Bronchial epithelial cell (primary cell): ENCODE results near the gene FAM120A. TPM values are rescaled to one million over a fixed set of nuclear protein-coding genes. Genes with fewer than 3 reads are reported as not detected.
"Not testable (repeated sequence)": the region's sequence is repeated elsewhere in the genome, so short reads cannot be mapped to it uniquely, and the experiment has no call there.

ENCODE experiments used
- DNase-seq: peaks from one replicate; pipeline ENCODE4 v3.0.0-alpha.2; 2010; ENCODE audit warnings: low read depth
- FAIRE-seq: peaks from 2 replicates; lab custom pipeline; 2011; peaks lifted over from hg19 to GRCh38; lab: Jason Lieb, UNC
- H3K27me3 ChIP-seq: 2 replicates; pipeline ENCODE4 v1.5.1; 2011; ENCODE audit warnings: low read length; ENCODE audit not compliant: control insufficient read depth, insufficient read depth
- H3K36me3 ChIP-seq: 2 replicates; pipeline ENCODE4 v1.5.1; 2011; ENCODE audit warnings: low read length; ENCODE audit not compliant: control insufficient read depth, insufficient read depth
- H3K4me3 ChIP-seq: 2 replicates; pipeline ENCODE4 v1.5.1; 2011; ENCODE audit warnings: mild to moderate bottlenecking, low read depth, low read length, control low read depth
- total RNA-seq: library from RNA; depleted of rRNA; stranded (reverse); fragments of >200 nt; gene quantifications from 2 replicates; pipeline ENCODE4 v1.2.1, GENCODE V29; 2014
- TF ChIP-seq, protein P1 (sequence below): IDR thresholded peaks from 2 replicates; pipeline ENCODE4 v1.5.1; 2011; ENCODE audit warnings: mild to moderate bottlenecking, moderate library complexity, low read length, control low read depth, inconsistent platforms; ENCODE audit not compliant: insufficient read depth, severe bottlenecking

The FAM120A gene
- total RNA-seq, 1 donor from 2014 or later: 69.0 TPM

DNA sequence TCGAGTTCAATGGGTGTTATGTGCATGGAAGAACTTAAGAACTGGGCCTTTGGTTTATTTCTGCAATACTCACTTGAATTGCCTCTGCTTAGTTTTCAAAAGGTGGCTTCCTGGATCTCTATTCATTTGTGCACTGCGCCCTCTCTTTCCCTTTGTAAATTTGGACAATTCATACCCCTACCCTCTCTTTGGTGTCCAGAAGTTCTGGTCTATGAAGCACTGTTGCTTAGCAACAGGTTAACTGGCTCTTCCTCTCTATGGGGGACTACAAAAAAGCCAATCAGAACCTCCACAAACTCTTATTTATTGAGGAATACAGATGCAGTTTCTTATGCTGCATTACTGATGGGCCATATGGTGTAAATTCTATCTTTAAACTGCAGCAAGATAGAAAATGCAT lies 13.5 kb upstream of the FAM120A start:
- no peak overlapping the region for H3K4me3 ChIP-seq
- TF ChIP-seq, protein P1, sequence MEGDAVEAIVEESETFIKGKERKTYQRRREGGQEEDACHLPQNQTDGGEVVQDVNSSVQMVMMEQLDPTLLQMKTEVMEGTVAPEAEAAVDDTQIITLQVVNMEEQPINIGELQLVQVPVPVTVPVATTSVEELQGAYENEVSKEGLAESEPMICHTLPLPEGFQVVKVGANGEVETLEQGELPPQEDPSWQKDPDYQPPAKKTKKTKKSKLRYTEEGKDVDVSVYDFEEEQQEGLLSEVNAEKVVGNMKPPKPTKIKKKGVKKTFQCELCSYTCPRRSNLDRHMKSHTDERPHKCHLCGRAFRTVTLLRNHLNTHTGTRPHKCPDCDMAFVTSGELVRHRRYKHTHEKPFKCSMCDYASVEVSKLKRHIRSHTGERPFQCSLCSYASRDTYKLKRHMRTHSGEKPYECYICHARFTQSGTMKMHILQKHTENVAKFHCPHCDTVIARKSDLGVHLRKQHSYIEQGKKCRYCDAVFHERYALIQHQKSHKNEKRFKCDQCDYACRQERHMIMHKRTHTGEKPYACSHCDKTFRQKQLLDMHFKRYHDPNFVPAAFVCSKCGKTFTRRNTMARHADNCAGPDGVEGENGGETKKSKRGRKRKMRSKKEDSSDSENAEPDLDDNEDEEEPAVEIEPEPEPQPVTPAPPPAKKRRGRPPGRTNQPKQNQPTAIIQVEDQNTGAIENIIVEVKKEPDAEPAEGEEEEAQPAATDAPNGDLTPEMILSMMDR: no peak
- H3K27me3 ChIP-seq: no peaks in the 10 kb centered on the region
- FAIRE-seq (no peak), DNase-seq (no peak)
- no peaks in the 10 kb centered on the region for H3K36me3 ChIP-seq

DNA sequence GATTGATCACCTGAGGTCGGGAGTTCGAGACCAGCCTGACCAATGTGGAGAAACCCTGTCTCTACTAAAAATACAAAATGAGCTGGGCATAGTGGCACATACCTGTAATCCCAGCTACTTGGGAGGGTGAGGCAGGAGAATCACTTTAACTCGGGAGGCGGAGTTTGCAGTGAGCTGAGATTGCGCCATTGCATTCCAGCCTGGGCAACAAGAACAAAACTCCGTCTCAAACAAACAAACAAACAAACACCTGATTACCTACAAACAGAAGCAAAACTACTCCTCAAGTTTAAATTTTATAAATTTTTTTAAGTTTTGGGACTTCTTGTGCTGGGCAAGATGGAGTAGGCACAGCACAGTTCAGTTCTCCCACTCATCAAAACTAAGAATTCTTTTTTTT lies 12.2 kb upstream of the FAM120A start:
- FAIRE-seq, H3K36me3 ChIP-seq, H3K27me3 ChIP-seq, DNase-seq, H3K4me3 ChIP-seq: not testable (repeated sequence)

DNA sequence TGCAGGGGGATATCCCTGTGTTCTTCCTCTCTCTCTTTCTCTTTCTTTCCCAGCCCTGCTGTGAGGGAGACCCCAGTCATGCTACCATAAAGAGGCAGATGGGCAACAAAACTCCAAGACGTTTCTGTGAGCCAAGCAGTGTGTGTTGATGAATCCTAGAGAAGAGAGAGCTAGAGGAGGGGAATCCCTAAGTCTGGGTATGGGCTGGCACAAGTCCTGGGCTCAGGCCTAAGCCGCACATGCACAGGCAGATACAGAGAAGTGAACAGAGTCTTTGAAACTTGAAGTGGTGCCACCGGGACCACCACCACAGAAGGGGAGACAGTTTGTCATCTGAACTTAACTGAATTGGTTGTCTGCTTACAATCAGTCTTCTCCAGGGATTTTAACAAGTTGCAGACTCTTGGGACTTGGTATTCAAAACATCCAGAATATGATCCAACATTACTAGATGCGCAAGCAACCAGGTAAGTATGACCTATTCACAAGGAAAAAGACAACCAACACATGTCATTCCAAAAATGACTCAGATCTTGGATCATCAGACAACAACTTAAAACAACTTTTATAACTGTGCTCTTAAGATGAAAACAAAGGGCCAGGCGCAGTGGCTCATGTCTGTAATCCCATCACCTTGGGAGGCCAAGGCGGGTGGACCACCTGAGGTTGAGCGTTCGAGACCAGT lies 10.4 kb upstream of the FAM120A start:
- TF ChIP-seq, protein P1: no peak
- Histone ChIP-seq H3K4me3 (no peak overlapping the region), H3K36me3 (no peaks in the 10 kb centered on the region), H3K27me3 (no peaks in the 10 kb centered on the region)
- FAIRE-seq (no peak), DNase-seq (no peak)

DNA sequence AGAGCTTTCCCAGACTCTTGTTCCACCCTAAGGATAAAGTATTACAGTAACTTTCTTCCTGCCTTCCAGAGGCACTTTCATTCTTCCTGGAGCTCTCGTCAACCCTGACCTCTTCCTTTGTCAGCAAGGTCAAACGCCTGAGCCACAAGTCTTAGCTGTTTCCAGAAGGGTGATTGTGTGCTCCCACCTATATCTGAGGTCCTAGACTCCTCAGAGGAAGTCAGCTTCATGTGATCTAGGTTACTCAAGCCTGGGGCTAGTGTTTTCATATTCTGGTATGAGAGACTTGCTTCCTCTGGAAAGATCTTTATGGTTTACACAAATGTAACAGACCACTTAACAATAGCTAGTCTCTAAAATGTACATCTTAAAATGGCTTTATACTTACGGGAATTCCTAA lies 5.4 kb upstream of the FAM120A start:
- no peaks in the 10 kb centered on the region for H3K27me3 ChIP-seq
- TF ChIP-seq, protein P1: no peak
- FAIRE-seq (no peak), DNase-seq (no peak)
- no peak overlapping the region for H3K4me3 ChIP-seq
- peaks cover 11% of the 10 kb centered on the region for H3K36me3 ChIP-seq

DNA sequence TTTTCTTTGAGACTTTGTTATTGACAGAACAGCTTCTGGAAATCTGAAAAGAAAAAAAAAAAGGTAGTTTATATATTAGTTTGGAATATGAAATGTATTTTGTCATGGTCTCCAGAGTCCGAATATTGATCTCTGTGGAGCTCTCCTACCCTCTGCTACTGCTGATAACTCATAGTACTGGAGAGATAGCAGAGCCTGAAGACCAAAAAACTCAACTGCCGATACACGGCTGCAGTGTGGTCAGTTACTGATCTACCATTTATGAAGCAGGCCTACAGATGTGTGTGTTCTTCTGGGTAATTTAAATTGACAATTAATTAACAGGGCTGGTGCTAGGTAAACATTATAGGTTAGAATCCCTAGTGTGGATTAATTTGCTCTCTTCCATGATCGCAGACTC lies 3.8 kb upstream of the FAM120A start:
- peaks cover 11% of the 10 kb centered on the region for H3K36me3 ChIP-seq
- FAIRE-seq (no peak), DNase-seq (no peak)
- TF ChIP-seq, protein P1: no peak
- no peaks in the 10 kb centered on the region for H3K27me3 ChIP-seq
- no peak overlapping the region for H3K4me3 ChIP-seq

DNA sequence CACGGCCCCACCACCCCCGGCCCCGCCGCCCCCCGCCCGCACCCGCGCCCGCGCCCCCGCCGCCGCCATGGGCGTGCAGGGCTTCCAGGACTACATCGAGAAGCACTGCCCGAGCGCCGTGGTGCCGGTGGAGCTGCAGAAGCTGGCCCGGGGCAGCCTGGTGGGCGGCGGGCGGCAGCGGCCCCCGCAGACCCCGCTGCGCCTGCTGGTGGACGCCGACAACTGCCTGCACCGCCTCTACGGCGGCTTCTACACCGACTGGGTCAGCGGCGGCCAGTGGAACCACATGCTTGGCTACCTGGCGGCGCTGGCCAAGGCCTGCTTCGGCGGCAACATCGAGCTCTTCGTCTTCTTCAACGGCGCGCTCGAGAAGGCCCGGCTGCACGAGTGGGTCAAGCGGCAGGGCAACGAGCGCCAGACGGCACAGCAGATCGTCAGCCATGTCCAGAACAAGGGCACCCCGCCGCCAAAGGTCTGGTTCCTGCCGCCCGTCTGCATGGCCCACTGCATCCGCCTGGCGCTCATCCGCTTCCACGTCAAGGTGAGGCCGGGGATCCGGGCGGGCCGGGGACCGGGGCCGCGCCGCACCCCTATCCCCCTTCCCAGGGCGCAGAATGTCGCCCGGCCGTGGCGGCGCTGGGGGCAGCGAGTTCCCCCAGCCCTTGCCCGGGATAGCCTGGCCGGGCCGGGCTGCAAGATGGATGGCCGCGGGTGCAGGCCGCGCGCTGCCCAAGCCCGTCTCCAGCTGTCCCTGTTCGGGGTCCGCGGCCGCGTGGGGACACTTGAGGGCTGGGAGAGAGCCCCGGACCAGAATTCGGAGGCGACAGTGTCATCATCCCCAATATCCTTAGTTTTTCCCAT lies 594 bp downstream of the FAM120A start:
- H3K27me3 ChIP-seq: no peaks in the 10 kb centered on the region
- FAIRE-seq (no peak), DNase-seq (no peak)
- TF ChIP-seq, protein P1: peak; percentile 25
- peaks cover 7% of the 10 kb centered on the region for H3K36me3 ChIP-seq
- peak overlapping the region; percentile 94 for H3K4me3 ChIP-seq
